ENCODE measurements around the gene RPS6KA3.

Gene RPS6KA3

DNA sequence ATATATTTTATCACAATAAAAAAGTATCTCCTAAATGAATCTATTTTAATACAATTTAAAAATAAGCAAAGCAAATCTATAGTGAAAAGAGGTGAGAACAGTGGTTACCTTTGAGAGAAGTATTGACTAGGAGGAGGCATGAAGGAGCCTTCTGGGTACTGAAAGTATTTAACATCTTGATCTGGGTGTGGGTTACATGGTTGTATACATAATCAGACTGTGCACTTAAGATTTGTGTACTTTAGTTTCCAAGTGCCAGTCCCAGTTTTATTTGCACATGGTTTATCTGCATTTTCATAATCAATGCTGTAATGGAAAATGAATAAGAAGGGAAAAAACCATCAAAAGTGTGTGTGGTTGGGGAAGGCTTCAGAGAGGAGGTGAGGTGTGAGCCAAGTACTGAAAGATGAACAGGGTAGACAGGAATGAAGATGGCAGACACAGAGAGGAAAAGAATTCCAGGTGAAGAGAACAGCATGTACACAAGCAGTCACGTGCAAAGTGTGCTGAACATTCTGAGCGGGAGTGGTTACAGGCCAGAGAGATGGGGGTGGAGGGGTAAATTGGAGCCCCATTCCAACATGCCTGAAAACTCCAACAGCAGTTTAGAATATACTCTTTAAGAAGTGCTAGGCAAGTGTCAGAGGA lies 164.7 kb downstream of the RPS6KA3 start:
- TF ChIP-seq, protein P1, sequence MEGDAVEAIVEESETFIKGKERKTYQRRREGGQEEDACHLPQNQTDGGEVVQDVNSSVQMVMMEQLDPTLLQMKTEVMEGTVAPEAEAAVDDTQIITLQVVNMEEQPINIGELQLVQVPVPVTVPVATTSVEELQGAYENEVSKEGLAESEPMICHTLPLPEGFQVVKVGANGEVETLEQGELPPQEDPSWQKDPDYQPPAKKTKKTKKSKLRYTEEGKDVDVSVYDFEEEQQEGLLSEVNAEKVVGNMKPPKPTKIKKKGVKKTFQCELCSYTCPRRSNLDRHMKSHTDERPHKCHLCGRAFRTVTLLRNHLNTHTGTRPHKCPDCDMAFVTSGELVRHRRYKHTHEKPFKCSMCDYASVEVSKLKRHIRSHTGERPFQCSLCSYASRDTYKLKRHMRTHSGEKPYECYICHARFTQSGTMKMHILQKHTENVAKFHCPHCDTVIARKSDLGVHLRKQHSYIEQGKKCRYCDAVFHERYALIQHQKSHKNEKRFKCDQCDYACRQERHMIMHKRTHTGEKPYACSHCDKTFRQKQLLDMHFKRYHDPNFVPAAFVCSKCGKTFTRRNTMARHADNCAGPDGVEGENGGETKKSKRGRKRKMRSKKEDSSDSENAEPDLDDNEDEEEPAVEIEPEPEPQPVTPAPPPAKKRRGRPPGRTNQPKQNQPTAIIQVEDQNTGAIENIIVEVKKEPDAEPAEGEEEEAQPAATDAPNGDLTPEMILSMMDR (IDR thresholded peaks at IDR 0.05; ENCODE audit: extremely low read depth, missing control alignments) = no peak
- no peak for DNase-seq (ENCODE audit: low spot score)
